Measurements from ENCODE around the gene SZT2.

GRCh38 chr1:43392702-43393101, 3.0 kb downstream of the SZT2 start:
- TF ChIP-seq EZH2phosphoT487 (conservative IDR thresholded peaks at IDR 0.05; ENCODE audit: low read length): no peak
- no peak for TF ChIP-seq CTCF (IDR thresholded peaks at IDR 0.05; ENCODE audit: insufficient read depth, low read length, poor library complexity, severe bottlenecking)

All from SU-DHL-6 (cell line).